Stimulated activated CD8-positive, alpha-beta memory T cell treated with anti-CD3 and anti-CD28 coated beads, Interleukin-7, amount 100 ng/mL, for 4 hours (primary cell): Measurements from ENCODE around the gene DUOX1.
A peak's percentile ranks its signal among the peaks of the same experiment; 100 is the strongest.

Source experiments
- DNase-seq, 2 donors: peaks; one replicate each; pipeline ENCODE4 v3.0.0-alpha.2; 2020; ENCODE audit warnings: low read depth in 2 of 2

DUOX1 gene

GRCh38 chr15:45106002-45106790 lies 23.6 kb upstream of the DUOX1 start:
- no peak for DNase-seq

- no peak for DNase-seq
Measured at GRCh38 chr15:45107941-45108630, 21.7 kb upstream of the DUOX1 start.

- DNase-seq = no peak
Measured at GRCh38 chr15:45110256-45110820, 19.5 kb upstream of the DUOX1 start.

- DNase-seq = no peak
Measured at GRCh38 chr15:45111390-45112142, 18.2 kb upstream of the DUOX1 start.

- no peak for DNase-seq
Measured at GRCh38 chr15:45112143-45112590, 17.6 kb upstream of the DUOX1 start.

GRCh38 chr15:45112591-45113379 lies 17.0 kb upstream of the DUOX1 start:
- no peak for DNase-seq

GRCh38 chr15:45113380-45113990 lies 16.3 kb upstream of the DUOX1 start:
- no peak for DNase-seq

- DNase-seq = no peak
Measured at GRCh38 chr15:45114076-45114750, 15.6 kb upstream of the DUOX1 start, which contains the start of the genes DUOX2 and DUOXA2. Gene DUOX2, minus strand, starts transcription at chr15:45114172. Its CDS starts 761 bp downstream, at chr15:45113411. Gene DUOXA2, plus strand, starts transcription at chr15:45114326. Its CDS starts 280 bp downstream, at chr15:45114606.

GRCh38 chr15:45114751-45115085 lies 15.1 kb upstream of the DUOX1 start:
- DNase-seq = no peak

- no peak for DNase-seq
Measured at GRCh38 chr15:45115312-45115820, 14.4 kb upstream of the DUOX1 start.

- no peak for DNase-seq
Measured at GRCh38 chr15:45116006-45116481, 13.8 kb upstream of the DUOX1 start.

- DNase-seq = no peak
Measured at GRCh38 chr15:45116482-45117307, 13.1 kb upstream of the DUOX1 start.

- no peak for DNase-seq
Measured at GRCh38 chr15:45117308-45118130, 12.3 kb upstream of the DUOX1 start.

- peak; percentile 66 to 71 for DNase-seq
Measured at GRCh38 chr15:45118131-45118588, 11.6 kb upstream of the DUOX1 start.

GRCh38 chr15:45118996-45119395 lies 10.8 kb upstream of the DUOX1 start:
- DNase-seq = no peak

GRCh38 chr15:45120081-45120972 lies 9.5 kb upstream of the DUOX1 start:
- DNase-seq = no peak

GRCh38 chr15:45121020-45121419 lies 8.8 kb upstream of the DUOX1 start:
- no peak for DNase-seq
